Lower lobe of right lung (tissue), 2 donors: Measurements from ENCODE around the gene TARS3. TPM values are rescaled to one million over a fixed set of nuclear protein-coding genes. Genes with fewer than 3 reads are reported as not detected.

Source experiments
- ATAC-seq, 2 donors: fragments of 200-7000 bp; cut with Tn5 transposase; one replicate each; pipeline ENCODE4 v1.9.1; 2020 to 2022; ENCODE audit warnings: mild to moderate bottlenecking in 2 of 2, moderate library complexity in 2 of 2
- DNase-seq: peaks from one replicate; pipeline ENCODE4 v3.0.0-alpha.2; 2020
- H3K27ac ChIP-seq: fragments of 200-600 bp; one replicate; pipeline ENCODE4 v1.8.0; 2022
- H3K27me3 ChIP-seq: fragments of 200-600 bp; one replicate; pipeline ENCODE4 v1.8.0; 2022; ENCODE audit warnings: low read depth
- H3K36me3 ChIP-seq: fragments of 200-600 bp; one replicate; pipeline ENCODE4 v1.8.0; 2022; ENCODE audit warnings: mild to moderate bottlenecking
- H3K4me1 ChIP-seq: fragments of 200-600 bp; one replicate; pipeline ENCODE4 v1.8.0; 2022
- H3K4me3 ChIP-seq: fragments of 200-600 bp; one replicate; pipeline ENCODE4 v1.8.0; 2022; ENCODE audit warnings: mild to moderate bottlenecking
- H3K9me3 ChIP-seq: fragments of 200-600 bp; one replicate; pipeline ENCODE4 v1.8.0; 2022
- CTCF ChIP-seq: fragments of 200-600 bp; IDR thresholded peaks from one replicate; pipeline ENCODE4 v1.8.0; 2022; ENCODE audit warnings: antibody characterized with exemption, mild to moderate bottlenecking
- intact Hi-C: fragments of 100-400 bp; cut with DNase I; formaldehyde crosslinking; loops from one replicate; pipeline ENCODE4 v1.11.0; 2022
- total RNA-seq: library from RNA; stranded (reverse); fragmentation: NEBNext Ultra II Directional; extraction: Animal tissue kit (Norgen Biotek cat#: 25700); gene quantifications from one replicate; pipeline ENCODE4 v1.2.1, GENCODE V29; 2021
- donor health status: DM: no; HTN: yes; CAD: no; lungs with severe emphysema.

TARS3 gene
- total RNA-seq, 1 donor from 2014 or later, result 11.7 TPM

GRCh38 chr15:101607108-101607507 is 117.2 kb downstream of the TARS3 start:
- intact Hi-C loops, result no loop called here
- Histone ChIP-seq H3K9me3 (no peaks in the 10 kb centered on the region), H3K27me3 (no peaks in the 10 kb centered on the region), H3K27ac (no peak overlapping the region), H3K36me3 (no peaks in the 10 kb centered on the region), H3K4me3 (no peak overlapping the region), H3K4me1 (no peaks in the 10 kb centered on the region)
- ATAC-seq (no peak), DNase-seq (no peak)
- TF ChIP-seq CTCF, result no peak

GRCh38 chr15:101604124-101604874 is 120.0 kb downstream of the TARS3 start:
- intact Hi-C loops, result no loop called here

More at GRCh38 chr15:101604124-101604874, 120.0 kb downstream of the TARS3 start:
- H3K27me3 ChIP-seq, result peaks cover 8% of the 10 kb centered on the region
- no peaks in the 10 kb centered on the region for H3K9me3 ChIP-seq
- no peaks in the 10 kb centered on the region for H3K36me3 ChIP-seq
- TF ChIP-seq CTCF, result no peak
- ATAC-seq (no peak), DNase-seq (no peak)
- no peak overlapping the region for H3K27ac ChIP-seq
- no peak overlapping the region for H3K4me3 ChIP-seq
- no peaks in the 10 kb centered on the region for H3K4me1 ChIP-seq

Other genes with a start within 250 kb of the TARS3 start
- 12.3 TPM for gene PCSK6, start 234.8 kb downstream of the TARS3 start, total RNA-seq
- gene TM2D3, start 72.1 kb downstream of the TARS3 start, total RNA-seq, result 49.2 TPM
- gene OR4F6, start 79.0 kb upstream of the TARS3 start, total RNA-seq, result not detected
- gene OR4F15, start 87.7 kb upstream of the TARS3 start, total RNA-seq, result not detected